GM21447 (cell line): Measurements from ENCODE around the gene SLX4.
"Not testable (repeated sequence)": the region's sequence is repeated elsewhere in the genome, so short reads cannot be mapped to it uniquely, and the experiment has no call there.

Experiments
- ATAC-seq: cut with Tn5 transposase; IDR thresholded peaks from one replicate; pipeline ENCODE4 v1.9.1; 2021; ENCODE audit not compliant: unreplicated experiment

Gene SLX4

GRCh38 chr16:3642397-3643094 lies 31.1 kb upstream of the SLX4 start:
- no peak for ATAC-seq

GRCh38 chr16:3641801-3642396 lies 30.5 kb upstream of the SLX4 start:
- no peak for ATAC-seq

GRCh38 chr16:3640632-3641501 lies 29.5 kb upstream of the SLX4 start:
- ATAC-seq, result no peak

GRCh38 chr16:3640207-3640606 lies 28.8 kb upstream of the SLX4 start:
- no peak for ATAC-seq

- ATAC-seq, result no peak
These were observed 27.7 kb upstream of the SLX4 start for GRCh38 chr16:3638916-3639644.

- no peak for ATAC-seq
These were observed 26.0 kb upstream of the SLX4 start for GRCh38 chr16:3637371-3637923.

GRCh38 chr16:3625911-3626732 lies 14.7 kb upstream of the SLX4 start:
- ATAC-seq, result no peak

- ATAC-seq, result no peak
These were observed 13.9 kb upstream of the SLX4 start for GRCh38 chr16:3625331-3625730.

- no peak for ATAC-seq
These were observed 12.2 kb upstream of the SLX4 start for GRCh38 chr16:3623642-3624041.

- ATAC-seq, result no peak
These were observed 7.3 kb upstream of the SLX4 start for GRCh38 chr16:3618769-3619141.

- no peak for ATAC-seq
These were observed 1.4 kb upstream of the SLX4 start for GRCh38 chr16:3612510-3613466.

- no peak for ATAC-seq
These were observed 684 bp downstream of the SLX4 start for GRCh38 chr16:3610698-3611145.

- no peak for ATAC-seq
These were observed 1.3 kb downstream of the SLX4 start for GRCh38 chr16:3609895-3610697.

GRCh38 chr16:3608976-3609375 lies 2.4 kb downstream of the SLX4 start:
- not testable (repeated sequence) for ATAC-seq

GRCh38 chr16:3608069-3608468 lies 3.3 kb downstream of the SLX4 start:
- no peak for ATAC-seq

GRCh38 chr16:3607634-3608033 lies 3.8 kb downstream of the SLX4 start:
- ATAC-seq, result no peak

- ATAC-seq, result no peak
These were observed 4.2 kb downstream of the SLX4 start for GRCh38 chr16:3607161-3607560.

- no peak for ATAC-seq
These were observed 5.0 kb downstream of the SLX4 start for GRCh38 chr16:3606441-3606840.
